Endometrial microvascular endothelial cells (primary cell): ENCODE measurements around the gene MAP2K6. TPM values are rescaled to one million over a fixed set of nuclear protein-coding genes. Genes with fewer than 3 reads are reported as not detected.

Experiments used
- in situ Hi-C: cut with HindIII; loops from 2 replicates; pipeline ENCODE4 v1.10.0; 2017; ENCODE audit warnings: low sequenced_read_pairs, low pct_unique_long_range_greater_than_20kb; ENCODE audit errors: inconsistent ontology term
- total RNA-seq: library from RNA; depleted of rRNA; stranded (reverse); fragments of >200 nt; gene quantifications from one replicate; pipeline ENCODE4 v1.2.3, GENCODE V29; 2015; ENCODE audit errors: inconsistent ontology term

Gene MAP2K6
- total RNA-seq, 1 donor from 2014 or later = 4.6 TPM

- in situ Hi-C loops = no loop called here
These were observed 178.3 kb downstream of the MAP2K6 start for GRCh38 chr17:69592692-69593350.

- in situ Hi-C loops = no loop called here
These were observed 178.8 kb downstream of the MAP2K6 start for GRCh38 chr17:69593351-69593715.

GRCh38 chr17:69593716-69594115, 179.2 kb downstream of the MAP2K6 start:
- in situ Hi-C loops = no loop called here

- in situ Hi-C loops = no loop called here
These were observed 180.1 kb downstream of the MAP2K6 start for GRCh38 chr17:69594641-69595040.

- in situ Hi-C loops = no loop called here
These were observed 181.6 kb downstream of the MAP2K6 start for GRCh38 chr17:69596141-69596540.

- in situ Hi-C loops = no loop called here
These were observed 183.6 kb downstream of the MAP2K6 start for GRCh38 chr17:69597898-69598692.

GRCh38 chr17:69602972-69603371, 188.5 kb downstream of the MAP2K6 start:
- in situ Hi-C loops = no loop called here

Other genes starting within 250 kb of the MAP2K6 start
- gene ABCA10, start 185.9 kb upstream of the MAP2K6 start, total RNA-seq = 0.56 TPM
- 25.9 TPM for gene ABCA5, start 87.6 kb upstream of the MAP2K6 start, total RNA-seq